Endothelial cell of umbilical vein (primary cell): ENCODE data around the gene PTPMT1.

Source experiments
- CTCF ChIP-seq, 2 donors: IDR thresholded peaks; 1 replicate in 1 of 2; 2 replicates in 1 of 2; pipeline ENCODE4 v1.5.1; 2011; ENCODE audit warnings: low read length in 2 of 2, mild to moderate bottlenecking in 2 of 2, moderate library complexity in 2 of 2, control low read depth in 1 of 2, inconsistent platforms in 1 of 2, low read depth in 1 of 2; ENCODE audit not compliant: insufficient read depth in 1 of 2; ENCODE audit errors: extremely low read depth in 1 of 2
- JUN ChIP-seq: IDR thresholded peaks from 2 replicates; pipeline ENCODE4 v1.6.1; 2011; ENCODE audit warnings: borderline replicate concordance, low read depth; ENCODE audit not compliant: insufficient read length, insufficient read depth
- POLR2A ChIP-seq: IDR thresholded peaks from 2 replicates; pipeline ENCODE4 v1.6.1; 2012; ENCODE audit warnings: low read depth, mild to moderate bottlenecking, control low read depth, low read length
- TF ChIP-seq, protein P1 (sequence below): IDR thresholded peaks from 2 replicates; pipeline ENCODE4 v1.6.1; 2011; ENCODE audit not compliant: insufficient read depth, insufficient read length

DNA sequence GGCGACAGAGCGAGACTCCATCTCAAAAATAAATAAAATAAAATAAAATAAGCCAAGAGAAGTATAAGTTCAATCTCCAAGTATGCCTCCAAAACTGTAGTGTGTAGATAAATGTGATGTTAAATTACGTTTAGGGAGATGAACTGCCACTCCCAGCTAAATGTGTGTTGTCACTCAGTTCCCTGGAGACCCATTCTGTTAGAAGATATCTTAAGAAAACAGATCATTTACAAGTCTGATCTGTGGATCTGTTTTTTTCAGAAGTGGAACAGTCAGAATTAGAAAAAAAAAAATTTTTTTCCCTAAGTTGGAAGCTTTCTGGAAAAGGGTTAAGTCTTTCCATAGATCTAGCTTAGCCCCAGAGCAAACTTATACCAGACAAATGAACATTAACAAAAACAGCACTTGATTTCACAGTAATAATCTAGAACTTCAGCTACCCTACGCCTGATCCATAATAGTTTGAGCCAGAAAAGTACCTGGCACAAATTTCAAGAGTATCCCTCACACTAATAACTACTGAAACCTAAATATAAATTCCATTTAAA lies 30.6 kb upstream of the PTPMT1 start:
- TF ChIP-seq POLR2A (no peak), CTCF (IDR thresholded peaks at IDR 0.05; ENCODE audit: extremely low read depth in 1 of 2, insufficient read depth in 1 of 2, low read depth in 1 of 2, low read length in 2 of 2) (no peak), JUN (no peak)
- TF ChIP-seq, protein P1, sequence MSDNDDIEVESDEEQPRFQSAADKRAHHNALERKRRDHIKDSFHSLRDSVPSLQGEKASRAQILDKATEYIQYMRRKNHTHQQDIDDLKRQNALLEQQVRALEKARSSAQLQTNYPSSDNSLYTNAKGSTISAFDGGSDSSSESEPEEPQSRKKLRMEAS: no peak
